ENCODE results near the gene MAPK14.

Gene MAPK14

DNA sequence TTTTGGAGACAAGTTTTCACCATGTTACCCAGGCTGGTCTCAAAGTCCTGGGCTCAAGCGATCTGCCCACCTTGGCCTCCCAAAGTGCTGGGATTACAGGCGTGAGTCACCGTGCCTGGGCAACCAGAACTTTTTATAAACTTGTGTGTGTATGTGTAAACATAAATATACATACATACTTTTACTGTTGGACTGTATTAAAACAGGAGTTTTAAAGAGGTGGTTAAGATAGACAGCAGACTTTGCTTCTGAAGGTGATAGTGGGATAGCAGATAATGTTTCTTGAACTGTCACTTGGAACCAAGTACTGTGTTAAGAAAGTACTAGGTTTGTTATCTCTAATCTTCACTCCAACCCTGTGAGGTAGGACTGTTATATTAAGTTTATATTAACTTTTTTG lies 74.1 kb downstream of the MAPK14 start:
- no peak for DNase-seq (ENCODE audit: low spot score)

DNA sequence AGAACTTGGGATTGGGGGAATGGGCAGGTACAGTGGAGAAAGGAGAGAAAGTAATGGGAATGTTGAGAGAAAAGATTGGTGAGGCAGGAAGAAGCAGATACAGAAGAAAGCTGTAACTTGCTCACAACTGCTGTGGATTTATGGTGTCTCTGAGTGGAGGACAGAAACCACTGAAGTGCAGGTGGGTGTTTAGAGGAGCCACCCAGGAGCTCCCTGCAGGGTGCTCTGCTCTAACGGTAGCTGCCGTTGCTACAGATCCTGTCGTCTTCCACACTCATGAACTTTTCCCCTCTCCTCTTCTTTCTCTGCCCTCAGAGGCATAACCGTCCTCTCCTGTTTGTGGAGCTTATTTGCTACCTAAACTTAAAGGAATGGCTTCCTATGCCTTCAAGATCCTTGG lies 75.2 kb downstream of the MAPK14 start:
- no peak for DNase-seq (ENCODE audit: low spot score)

DNA sequence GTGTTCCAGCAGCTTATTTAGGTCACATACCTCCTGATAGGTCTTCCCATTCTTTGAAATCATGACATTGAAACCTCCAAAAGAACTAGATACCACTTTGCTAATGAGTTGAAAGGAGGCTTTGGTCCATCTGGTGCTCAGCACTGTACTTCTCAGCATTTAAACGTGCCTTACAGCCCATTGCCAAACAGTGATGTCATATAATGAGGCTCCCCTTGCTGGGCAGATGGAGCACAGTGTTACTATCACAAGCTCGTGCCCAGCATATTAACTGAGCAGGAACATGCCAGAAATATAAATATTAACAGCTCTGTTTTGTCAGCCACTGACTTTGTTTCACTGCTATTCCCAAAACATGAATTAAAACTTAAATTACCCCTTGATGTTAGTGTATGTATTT lies 77.2 kb downstream of the MAPK14 start:
- DNase-seq (ENCODE audit: low spot score): no peak

DNA sequence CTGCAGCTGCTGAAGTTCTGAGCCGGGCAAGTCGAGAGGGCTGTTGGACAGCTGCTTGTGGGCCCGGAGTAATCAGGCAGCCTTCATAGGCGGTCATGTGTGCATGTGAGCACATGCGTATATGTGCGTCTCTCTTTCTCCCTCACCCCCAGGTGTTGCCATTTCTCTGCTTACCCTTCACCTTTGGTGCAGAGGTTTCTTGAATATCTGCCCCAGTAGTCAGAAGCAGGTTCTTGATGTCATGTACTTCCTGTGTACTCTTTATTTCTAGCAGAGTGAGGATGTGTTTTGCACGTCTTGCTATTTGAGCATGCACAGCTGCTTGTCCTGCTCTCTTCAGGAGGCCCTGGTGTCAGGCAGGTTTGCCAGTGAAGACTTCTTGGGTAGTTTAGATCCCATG lies 81.5 kb downstream of the MAPK14 start:
- DNase-seq (ENCODE audit: low spot score): peak; percentile 66

DNA sequence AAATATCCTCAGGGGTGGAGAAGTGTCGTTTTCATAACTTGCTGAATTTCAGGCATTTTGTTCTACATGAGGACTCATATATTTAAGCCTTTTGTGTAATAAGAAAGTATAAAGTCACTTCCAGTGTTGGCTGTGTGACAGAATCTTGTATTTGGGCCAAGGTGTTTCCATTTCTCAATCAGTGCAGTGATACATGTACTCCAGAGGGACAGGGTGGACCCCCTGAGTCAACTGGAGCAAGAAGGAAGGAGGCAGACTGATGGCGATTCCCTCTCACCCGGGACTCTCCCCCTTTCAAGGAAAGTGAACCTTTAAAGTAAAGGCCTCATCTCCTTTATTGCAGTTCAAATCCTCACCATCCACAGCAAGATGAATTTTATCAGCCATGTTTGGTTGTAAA lies 82.4 kb downstream of the MAPK14 start:
- DNase-seq (ENCODE audit: low spot score): no peak

DNA sequence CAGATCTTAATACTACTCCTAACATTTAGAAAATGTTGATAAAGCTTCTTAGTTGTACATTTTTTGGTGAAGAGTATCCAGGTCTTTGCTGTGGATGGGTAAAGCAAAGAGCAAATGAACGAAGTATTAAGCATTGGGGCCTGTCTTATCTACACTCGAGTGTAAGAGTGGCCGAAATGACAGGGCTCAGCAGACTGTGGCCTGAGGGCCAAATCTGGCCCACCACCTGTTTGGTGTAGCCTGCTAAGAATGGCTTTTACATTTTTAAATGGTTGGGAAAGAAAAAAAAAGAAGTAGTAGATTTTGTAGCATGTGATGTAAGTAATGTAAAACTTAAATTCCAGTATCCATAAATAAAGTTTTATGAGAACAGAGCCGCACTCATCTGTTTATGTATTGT lies 83.3 kb downstream of the MAPK14 start:
- no peak for DNase-seq (ENCODE audit: low spot score)

DNA sequence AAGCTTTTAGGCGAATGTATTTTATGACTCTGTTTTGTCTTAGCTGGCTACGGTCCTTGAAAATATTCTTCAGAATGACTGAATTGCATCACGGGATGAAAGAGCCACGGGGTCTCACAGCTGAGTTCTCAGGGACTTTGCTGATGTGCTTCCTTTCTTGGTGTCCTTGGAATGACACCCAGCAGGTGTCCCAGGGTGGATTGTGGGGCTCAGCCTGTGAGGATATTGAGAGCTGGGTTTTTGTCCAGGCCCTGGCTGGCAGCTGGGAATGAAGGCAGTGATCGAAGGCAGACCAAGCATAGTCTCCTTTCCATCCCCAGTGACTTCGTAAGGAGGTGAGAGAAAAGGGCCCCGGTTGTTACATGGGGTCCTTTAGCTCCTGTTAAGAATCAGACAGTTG lies 83.9 kb downstream of the MAPK14 start:
- DNase-seq (ENCODE audit: low spot score): no peak

DNA sequence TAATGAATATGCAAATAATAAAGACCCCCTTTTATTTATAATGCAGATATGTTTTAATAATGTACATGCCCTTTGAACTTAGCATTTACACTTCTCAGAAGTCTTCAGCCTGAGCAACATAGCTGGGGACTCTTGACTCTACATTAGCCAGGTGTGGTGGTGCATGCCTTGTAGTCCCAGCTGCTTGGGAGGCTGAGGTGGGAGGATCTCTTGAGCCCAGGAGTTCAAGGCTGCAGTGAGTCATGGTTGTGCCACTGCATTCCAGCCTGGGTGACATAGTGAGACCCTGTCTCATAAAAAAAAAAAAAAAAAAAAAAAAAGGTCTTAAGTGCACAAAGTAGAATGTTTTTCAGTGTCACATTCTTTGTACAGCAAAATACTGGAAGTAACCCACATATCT lies 85.4 kb downstream of the MAPK14 start:
- no peak for DNase-seq (ENCODE audit: low spot score)

DNA sequence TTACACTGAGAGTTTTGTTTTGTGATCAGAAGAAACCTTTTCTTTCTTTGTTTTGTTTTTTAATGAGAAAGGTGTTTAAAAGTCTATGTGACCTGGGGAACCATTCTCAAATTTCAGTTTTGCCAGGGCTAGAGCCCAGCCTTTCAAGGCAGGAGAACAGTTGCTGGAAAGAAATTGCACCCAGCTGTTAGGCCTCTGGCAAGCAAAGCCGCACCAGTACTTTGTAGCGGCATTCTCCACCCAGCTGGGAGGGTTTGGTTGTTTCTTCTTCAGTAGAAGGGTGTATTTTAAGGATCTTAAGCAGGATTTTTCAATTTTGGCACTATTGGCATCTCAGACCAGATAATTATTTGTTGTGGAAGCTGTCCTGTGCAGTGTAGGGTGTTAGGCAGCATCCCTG lies 86.1 kb downstream of the MAPK14 start:
- DNase-seq (ENCODE audit: low spot score): no peak

DNA sequence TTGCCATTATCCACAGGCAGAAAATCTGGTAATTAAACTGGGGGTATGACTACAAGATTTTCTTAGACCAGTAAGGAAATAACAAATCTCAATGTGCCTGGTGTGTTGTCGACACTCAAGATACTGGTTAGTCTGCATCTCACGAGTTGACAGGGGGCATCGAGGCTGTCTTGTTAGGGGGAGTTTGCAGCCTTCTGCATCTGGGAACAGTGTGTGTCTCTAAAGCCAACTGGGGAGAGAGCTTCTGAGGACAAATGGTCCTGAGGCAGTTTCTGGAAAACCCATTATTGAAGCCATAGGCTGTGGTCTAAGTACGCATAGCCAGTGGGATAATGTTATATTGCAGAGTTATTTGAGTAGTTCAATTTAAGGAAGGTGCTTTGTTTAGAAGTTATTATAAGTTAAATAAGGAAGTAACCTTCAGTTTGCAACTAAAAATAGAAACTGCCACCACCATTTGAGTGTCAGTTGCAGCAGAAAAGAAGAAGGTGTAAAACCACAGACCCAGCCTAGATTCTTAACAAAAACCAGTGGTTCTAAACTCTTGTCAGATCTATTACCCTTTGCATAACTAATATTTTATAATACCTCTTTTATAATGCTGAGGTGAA lies 87.3 kb downstream of the MAPK14 start:
- no peak for DNase-seq (ENCODE audit: low spot score)

DNA sequence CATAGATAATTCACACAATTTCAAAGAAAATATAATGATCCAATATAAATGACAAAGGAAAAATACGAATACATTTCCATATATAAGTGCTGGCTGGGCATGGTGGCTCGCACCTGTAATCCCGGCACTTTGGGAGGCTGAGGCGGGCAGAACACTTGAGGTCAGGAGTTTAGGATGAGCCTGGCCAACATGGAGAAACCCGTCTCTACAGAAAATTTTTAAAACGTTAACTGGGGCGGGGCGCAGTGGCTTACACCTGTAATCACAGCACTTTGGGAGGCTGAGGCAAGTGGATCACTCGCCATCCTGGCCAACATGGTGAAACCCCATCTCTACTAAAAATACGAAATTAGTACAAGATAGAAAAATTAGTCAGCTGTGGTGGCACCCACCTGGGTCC lies 87.8 kb downstream of the MAPK14 start:
- DNase-seq (ENCODE audit: low spot score): no peak

DNA sequence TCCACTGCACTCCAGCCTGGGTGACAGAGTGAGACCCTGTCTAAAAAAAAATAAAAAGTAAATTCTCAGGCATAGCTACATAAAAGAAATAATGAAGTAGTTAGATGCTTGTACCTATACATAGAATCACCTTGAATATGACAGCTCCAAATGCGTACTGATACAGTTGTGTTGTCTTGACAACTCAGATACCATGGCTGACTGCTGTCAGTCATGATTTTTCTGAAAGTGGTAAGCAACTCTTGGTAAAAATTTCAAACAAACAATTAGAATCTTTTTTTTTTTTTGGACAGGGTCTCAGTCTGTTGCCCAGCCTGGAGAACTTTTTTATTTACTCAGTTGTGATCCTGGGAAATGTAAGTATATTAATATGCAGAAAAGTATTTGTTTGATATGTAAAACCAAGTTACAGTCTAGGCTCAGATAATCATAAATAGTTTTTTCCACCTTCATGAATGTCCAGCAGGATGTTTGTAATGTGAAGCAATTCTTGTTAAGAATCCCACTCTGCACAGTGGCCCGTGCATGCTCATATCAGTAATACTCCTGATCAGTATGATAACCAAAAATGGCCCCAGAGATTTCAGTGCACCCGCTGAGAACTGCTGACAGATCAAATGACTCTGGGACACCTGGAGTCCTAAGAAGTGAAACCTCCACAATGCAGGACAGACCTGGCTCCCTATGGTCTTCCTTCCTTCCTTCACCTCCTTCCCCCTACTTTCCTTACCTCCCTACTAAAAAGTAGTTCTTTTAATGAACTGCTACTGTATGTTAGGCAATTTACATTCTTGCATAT lies 88.7 kb downstream of the MAPK14 start:
- DNase-seq (ENCODE audit: low spot score): no peak

DNA sequence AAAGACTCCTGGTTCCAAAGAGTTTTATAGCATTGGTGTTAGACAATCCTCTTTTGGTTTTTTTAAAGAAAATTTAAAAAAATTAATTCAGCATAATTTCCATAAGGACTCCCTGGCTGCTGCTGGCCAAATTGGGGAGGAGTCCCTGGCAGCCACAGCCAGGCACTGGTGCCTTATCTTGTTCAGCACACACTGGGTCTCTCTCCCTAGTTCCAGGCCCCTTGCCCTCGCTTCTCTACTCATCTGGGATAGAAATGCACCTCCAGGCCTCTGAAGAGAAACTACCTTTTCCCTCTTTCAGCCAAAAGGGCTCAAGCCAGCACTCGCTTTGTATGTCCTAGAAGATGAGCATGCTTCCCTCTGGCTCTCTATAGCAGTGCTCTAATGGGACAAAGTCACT lies 89.3 kb downstream of the MAPK14 start:
- no peak for DNase-seq (ENCODE audit: low spot score)

DNA sequence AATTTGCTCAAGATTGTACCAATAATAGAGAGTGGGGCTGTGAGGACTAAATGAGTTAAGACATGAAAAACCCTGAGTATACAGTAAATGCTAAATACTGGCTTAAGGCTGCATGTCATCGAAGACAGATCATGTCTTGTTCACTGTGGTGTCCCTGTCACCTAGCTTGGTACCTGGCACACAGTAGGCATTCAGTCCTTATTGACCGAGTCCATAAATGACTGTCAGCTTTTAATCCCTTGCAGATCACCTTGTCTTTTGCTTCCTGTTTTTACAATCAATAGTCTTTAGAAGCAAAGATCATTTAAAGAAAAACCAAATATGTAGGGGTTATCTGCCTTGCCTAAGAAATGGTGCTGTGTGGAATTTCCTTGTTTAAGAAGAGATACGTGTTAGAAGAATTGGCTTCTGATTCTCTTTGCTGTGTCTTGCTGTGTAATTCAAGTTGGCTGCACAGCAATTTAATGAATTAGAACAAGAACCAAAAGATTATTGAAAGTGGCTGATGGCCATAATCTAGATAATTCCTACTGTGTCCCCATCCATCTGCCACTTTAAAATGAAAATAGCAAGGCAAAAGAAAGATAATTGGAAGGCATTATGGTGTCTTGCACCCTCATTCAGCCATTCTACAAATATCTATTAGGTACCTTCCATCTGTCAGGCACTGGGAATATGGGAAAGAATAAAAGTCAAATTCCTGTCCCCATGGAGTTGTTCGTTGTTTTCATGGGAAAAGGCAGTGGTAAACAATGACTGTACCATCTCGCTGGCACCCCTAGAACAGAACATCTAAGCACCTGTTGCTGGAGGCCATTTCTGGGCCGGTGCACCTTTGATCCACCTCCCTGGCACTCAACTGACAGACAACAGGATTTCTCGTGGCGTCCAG lies 90.3 kb downstream of the MAPK14 start:
- no peak for DNase-seq (ENCODE audit: low spot score)

DNA sequence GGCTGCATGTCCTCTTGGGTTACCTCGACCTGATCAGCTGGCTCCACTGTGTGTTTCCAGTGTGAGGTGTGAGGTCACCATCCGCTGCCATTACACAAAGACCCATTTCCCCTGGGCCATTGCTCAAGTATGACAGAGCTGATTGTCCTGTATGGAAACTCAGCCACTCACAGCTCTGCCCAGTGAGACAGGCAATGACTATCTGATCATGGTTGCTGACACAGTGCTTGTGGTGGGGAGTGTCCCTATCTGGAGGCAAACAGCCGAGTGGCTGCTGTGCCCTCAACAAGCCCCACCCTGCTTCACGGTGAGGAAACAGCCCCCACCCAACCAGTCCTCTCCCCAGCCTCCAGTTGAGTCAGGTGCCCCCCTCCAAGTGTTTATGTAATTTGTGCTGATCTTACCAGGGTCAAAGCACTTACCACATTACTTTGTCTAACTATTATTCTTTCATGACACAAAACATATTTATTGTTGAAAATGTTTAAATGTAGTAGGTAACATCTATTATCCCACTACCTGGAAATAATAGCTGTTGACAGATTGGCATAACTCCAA lies 91.0 kb downstream of the MAPK14 start:
- no peak for DNase-seq (ENCODE audit: low spot score)

DNA sequence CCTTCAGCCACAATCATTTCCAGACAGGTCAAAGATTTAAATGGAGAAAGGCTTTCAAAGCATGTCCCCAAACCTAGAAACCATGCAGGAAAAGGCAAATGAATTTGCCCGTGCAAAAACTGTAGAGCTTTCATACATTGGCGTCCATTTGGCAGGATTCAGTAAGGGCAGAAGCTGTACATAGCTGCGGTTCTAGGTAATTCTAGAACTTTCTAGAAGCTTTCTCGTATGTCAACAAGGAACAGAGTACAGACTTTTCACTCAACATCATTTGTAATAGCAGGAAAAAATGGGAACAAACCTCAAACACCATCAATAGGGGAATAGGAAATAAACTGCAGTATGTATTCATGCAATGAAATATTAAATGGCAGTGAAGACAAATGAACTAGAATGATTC lies 91.6 kb downstream of the MAPK14 start:
- no peak for DNase-seq (ENCODE audit: low spot score)

DNA sequence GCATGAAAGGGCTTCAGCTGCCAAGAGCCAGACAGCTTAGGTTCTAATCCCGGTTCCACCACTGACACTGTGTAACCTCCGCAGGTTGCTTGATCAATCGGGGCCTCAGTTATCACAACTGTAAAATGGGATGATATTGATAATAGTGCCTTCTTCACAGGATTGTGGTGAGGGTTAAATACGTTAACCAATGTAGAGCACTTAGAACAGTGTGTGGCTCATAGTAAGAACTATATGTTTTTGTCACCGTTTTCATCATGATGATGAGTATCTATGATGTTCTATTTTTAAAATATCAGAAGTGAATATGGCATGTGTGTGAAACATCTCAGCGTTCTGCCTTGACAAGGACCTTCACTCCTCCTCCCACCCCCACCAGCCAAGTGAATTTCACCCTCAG lies 92.4 kb downstream of the MAPK14 start:
- DNase-seq (ENCODE audit: low spot score): no peak

DNA sequence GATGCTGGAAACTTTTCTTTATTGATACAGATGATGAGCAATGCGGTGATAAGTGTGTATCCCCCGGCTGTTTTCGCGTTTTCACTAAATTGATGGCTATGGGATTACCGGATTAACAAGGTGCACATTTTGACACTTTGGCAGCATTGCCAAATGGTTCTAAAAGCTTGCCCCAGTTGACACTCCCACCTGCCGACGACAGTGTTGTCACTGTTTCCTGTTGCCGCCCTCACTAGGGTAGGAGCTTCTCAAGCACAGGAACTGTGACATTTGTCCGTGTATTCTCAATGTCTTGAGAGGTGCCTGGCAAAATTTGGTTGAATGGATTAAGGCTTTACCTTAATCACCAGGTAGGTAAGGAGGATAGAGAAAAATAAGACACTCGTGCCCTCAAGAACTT lies 92.9 kb downstream of the MAPK14 start:
- peak; percentile 48 for DNase-seq (ENCODE audit: low spot score)

DNA sequence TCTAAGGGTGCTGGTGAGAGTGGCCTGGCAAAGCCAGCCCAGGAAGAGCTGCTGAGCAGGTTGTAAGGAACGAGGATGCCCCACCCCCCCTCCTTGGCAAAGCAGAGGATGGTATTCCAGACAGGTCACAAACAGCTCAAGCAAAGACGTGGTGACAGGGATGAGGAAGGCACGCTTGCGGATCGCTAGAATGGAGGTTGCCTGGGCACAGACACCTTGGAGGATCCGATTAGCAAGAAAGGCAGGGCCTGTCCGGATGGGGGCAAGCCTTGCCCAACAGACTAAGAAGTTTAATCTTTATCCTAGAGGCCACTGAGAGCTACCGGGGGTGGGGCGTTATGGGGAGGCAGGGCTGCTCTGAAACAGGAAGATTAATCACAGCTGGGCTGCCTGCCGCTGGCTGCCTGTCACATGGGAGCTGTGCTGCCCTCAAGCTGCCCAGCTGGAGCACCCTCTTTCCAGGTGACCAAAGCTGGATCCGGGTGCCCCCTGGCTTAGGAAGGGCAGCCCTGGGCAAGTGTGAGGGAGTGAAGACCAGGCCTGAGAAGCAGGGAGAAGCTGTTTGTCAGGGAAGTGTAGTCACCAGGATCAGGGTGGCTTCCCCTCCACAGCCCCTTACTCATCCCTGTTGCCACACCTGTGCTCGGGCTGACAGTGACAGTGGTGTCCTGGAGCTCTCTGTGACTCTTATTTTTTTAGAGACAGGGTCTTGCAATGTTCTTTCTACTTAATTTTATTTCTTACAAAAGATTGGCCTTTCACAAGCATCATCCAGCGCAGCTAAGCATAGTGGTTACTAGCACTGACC lies 93.6 kb downstream of the MAPK14 start:
- DNase-seq (ENCODE audit: low spot score): peak; percentile 31

DNA sequence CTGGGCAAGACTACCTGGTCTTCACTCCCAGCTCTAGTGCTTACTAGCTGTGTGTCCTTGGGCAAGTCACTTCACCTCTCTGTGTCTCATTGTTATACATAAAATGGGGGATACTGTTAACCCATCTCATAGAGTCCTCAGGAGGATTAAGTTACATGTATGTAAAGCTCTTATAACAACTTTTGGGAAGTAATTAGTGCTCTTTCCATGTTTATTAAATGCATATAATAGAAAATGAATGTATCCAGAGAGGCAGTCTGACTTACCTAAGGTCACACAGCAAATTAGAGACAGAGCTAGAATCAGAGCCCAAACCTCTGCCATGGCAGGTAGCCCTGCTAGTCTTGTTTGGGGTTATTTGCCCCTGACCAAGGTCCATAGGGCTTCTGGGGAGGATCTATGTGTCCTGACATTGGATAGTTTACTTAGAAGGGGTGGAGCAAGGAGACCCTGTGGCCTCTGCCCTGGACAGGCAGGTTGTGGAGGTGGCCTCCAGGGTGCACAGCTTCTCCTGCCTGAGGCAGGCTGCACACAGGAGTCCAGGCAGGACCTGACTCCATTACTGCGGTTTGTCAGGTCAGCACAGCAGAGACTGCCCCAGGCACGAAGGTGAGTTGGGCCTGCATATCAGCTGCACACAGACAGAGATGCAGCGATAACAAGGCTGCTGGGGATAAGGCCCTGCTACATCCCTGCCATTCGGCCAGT lies 94.3 kb downstream of the MAPK14 start:
- DNase-seq (ENCODE audit: low spot score): no peak
